MCF 10A (cell line): Measurements from ENCODE around the gene ZNF652. TPM values are rescaled to one million over a fixed set of nuclear protein-coding genes. Genes with fewer than 3 reads are reported as not detected.

ENCODE experiments used
- BruUV-seq: library from RNA; stranded (reverse); fragments of 400-500 nt; replicated peaks from 2 replicates; lab custom pipeline; 2021; lab: Mats Ljungman, UMichigan
- CTCF ChIA-PET: fragments of 300-600 bp; sonication (Branson Sonifier 250); formaldehyde crosslinking; extraction: SDS; loops from one replicate; lab custom pipeline; 2021; ENCODE audit warnings: antibody characterized with exemption, inconsistent platforms; lab: Yijun Ruan, JAX
- POLR2A ChIA-PET: fragments of 300-600, 350-650 bp; sonication (Branson Sonifier 250); formaldehyde crosslinking; extraction: SDS; loops from one replicate; lab custom pipeline; 2020; ENCODE audit warnings: antibody characterized with exemption, inconsistent platforms; lab: Yijun Ruan, JAX
- DNase-seq: peaks from one replicate; pipeline ENCODE4 v3.0.0-alpha.2; 2018; ENCODE audit not compliant: unreplicated experiment
- H3K27ac Mint-ChIP-seq: one replicate; pipeline ENCODE4 v1.8.0; 2022; ENCODE audit warnings: mild to moderate bottlenecking, low read depth, mixed read lengths; ENCODE audit not compliant: unreplicated experiment
- H3K27me3 Mint-ChIP-seq: one replicate; pipeline ENCODE4 v1.8.0; 2022; ENCODE audit warnings: mixed read lengths; ENCODE audit not compliant: insufficient read depth, unreplicated experiment
- H3K36me3 Mint-ChIP-seq: one replicate; pipeline ENCODE4 v1.8.0; 2022; ENCODE audit warnings: mild to moderate bottlenecking, moderate library complexity, mixed read lengths; ENCODE audit not compliant: insufficient read depth, unreplicated experiment
- H3K4me1 Mint-ChIP-seq: one replicate; pipeline ENCODE4 v1.8.0; 2022; ENCODE audit warnings: mixed read lengths; ENCODE audit not compliant: insufficient read depth, unreplicated experiment
- H3K4me3 Mint-ChIP-seq: one replicate; pipeline ENCODE4 v1.8.0; 2022; ENCODE audit warnings: mild to moderate bottlenecking, moderate library complexity, mixed read lengths; ENCODE audit not compliant: unreplicated experiment
- H3K9me3 Mint-ChIP-seq: one replicate; pipeline ENCODE4 v1.8.0; 2022; ENCODE audit warnings: mixed read lengths; ENCODE audit not compliant: unreplicated experiment
- CTCF ChIP-seq: fragments of 200-600 bp; IDR thresholded peaks from one replicate; pipeline ENCODE4 v1.8.0; 2022; ENCODE audit warnings: antibody characterized with exemption, mild to moderate bottlenecking; ENCODE audit not compliant: unreplicated experiment
- intact Hi-C: fragments of 100-400 bp; cut with micrococcal nuclease; formaldehyde crosslinking; loops from 2 replicates; pipeline ENCODE4 v1.14.1; 2022
- total RNA-seq: library from RNA; stranded (reverse); gene quantifications from 2 replicates; pipeline ENCODE4 v1.2.3, GENCODE V29; 2022

Gene ZNF652
- total RNA-seq, 1 experiment from 2014 or later = 18.8 TPM

DNA sequence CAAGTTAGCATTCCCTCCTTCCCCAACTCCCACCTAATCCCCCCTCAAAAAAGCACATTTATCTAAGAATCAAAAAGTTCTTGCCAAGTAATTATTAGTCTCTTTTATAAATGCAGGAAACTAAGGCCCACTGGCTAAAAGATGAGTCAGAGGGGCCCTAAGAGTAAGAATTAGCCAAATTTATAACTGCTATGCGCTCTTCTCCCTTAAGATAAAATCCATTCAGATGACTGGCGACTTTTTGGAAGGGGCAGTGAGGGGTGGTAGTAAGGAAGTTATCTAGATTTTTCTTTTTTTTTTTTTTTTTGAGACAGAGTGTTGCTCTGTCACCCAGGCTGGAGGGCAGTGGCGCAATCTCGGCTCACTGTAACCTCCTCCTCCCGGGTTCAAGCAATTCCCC is 17.1 kb downstream of the ZNF652 start:
- intact Hi-C loops = no loop called here
- Mint-ChIP-seq H3K4me3 (no peak overlapping the region), H3K9me3 (no peaks in the 10 kb centered on the region), H3K4me1 (peaks cover 3% of the 10 kb centered on the region), H3K27ac (no peak overlapping the region), H3K27me3 (no peaks in the 10 kb centered on the region), H3K36me3 (peaks cover 18% of the 10 kb centered on the region)
- ChIA-PET POLR2A (no interaction called here), CTCF (no interaction called here)
- no TSS peak for BruUV-seq
- no peak for DNase-seq
- TF ChIP-seq CTCF = no peak

DNA sequence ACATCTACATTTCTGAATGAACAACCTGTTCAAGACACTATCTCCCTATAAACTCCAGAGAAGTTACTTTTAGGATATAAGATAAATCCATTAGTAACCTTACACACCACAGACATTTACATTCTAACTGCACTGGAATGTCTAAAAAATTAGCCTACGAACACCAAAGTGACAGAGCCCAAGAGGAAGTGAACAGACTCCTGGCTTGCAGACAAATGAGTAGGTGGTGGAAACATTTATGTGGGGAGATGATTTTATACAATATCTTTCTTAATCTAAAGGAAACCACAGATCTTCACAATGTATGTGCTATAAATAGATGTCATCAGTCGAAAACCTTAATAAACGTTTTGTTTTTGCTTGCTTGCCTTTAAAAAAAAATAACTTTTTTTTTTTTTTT is 18.8 kb downstream of the ZNF652 start:
- Mint-ChIP-seq H3K27me3 (no peaks in the 10 kb centered on the region), H3K4me3 (no peak overlapping the region), H3K36me3 (peaks cover 8% of the 10 kb centered on the region), H3K27ac (no peak overlapping the region), H3K4me1 (peaks cover 9% of the 10 kb centered on the region), H3K9me3 (no peaks in the 10 kb centered on the region)
- BruUV-seq = no TSS peak
- TF ChIP-seq CTCF = no peak
- CTCF ChIA-PET = no interaction called here
- DNase-seq = peak; percentile 36
- POLR2A ChIA-PET = interaction anchor here (1.5 to 1.7 kb wide), 2 partner anchors 9 to 14 kb away, joined by 7 read pairs; no protein-coding TSS in a partner anchor
- intact Hi-C loops = no loop called here

DNA sequence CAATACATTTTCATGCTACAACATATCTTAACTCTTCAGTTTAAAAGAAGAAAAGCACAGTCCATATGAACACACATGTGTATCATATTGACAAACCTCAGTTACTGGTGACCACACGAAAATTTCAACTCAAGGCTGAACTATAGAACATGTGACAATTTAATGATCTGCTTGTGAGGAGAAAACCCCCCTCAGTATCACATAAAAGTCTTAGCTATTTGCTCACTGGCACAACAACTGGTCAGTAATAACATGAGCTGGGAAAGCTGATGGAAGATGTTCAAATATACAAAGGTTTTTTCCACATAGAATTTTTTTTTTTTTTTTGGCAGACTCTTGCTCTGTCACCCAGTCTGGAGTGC is 19.5 kb downstream of the ZNF652 start:
- no peak for DNase-seq
- no peak overlapping the region for H3K27ac Mint-ChIP-seq
- CTCF ChIA-PET = interaction anchor here (0.6 to 0.8 kb wide), 4 partner anchors 215 to 749 kb away, joined by 4 to 6 read pairs (median 6); partner anchors contain the start of gene HOXB5
- H3K27me3 Mint-ChIP-seq = no peaks in the 10 kb centered on the region
- no peak for TF ChIP-seq CTCF
- H3K36me3 Mint-ChIP-seq = peaks cover 5% of the 10 kb centered on the region
- H3K4me3 Mint-ChIP-seq = no peak overlapping the region
- POLR2A ChIA-PET = interaction anchor here (1.0 to 1.7 kb wide), 3 partner anchors 10 to 27 kb away, joined by 3 to 7 read pairs (median 6); no protein-coding TSS in a partner anchor
- BruUV-seq = no TSS peak
- H3K9me3 Mint-ChIP-seq = no peaks in the 10 kb centered on the region
- H3K4me1 Mint-ChIP-seq = peaks cover 15% of the 10 kb centered on the region
- intact Hi-C loops = no loop called here

GRCh38 chr17:49341356-49341755 is 20.7 kb downstream of the ZNF652 start:
- intact Hi-C loops = no loop called here
- CTCF ChIA-PET = interaction anchor here (0.6 kb wide), 2 partner anchors 15 to 58 kb away, joined by 3 to 4 read pairs; no protein-coding TSS in a partner anchor
- Mint-ChIP-seq H3K27me3 (no peaks in the 10 kb centered on the region), H3K27ac (no peak overlapping the region), H3K4me3 (no peak overlapping the region), H3K4me1 (peaks cover 15% of the 10 kb centered on the region), H3K36me3 (peaks cover 3% of the 10 kb centered on the region), H3K9me3 (no peaks in the 10 kb centered on the region)
- no peak for TF ChIP-seq CTCF
- no TSS peak for BruUV-seq
- POLR2A ChIA-PET = interaction anchor here (0.9 to 2.6 kb wide), 2 partner anchors 18 to 20 kb away, joined by 4 to 15 read pairs; no protein-coding TSS in a partner anchor
- DNase-seq = no peak
